ENCODE results near the gene ZNF319. TPM values are rescaled to one million over a fixed set of nuclear protein-coding genes. Genes with fewer than 3 reads are reported as not detected.

ZNF319 gene
- total RNA-seq (2014; rRNA removed; shearing (Covaris generic)): 1.7 and 1.9 TPM in 2 replicates
- polyA plus RNA-seq (2015; cell fraction: cytosol; rRNA removed): 9.3 and 16.2 TPM in 2 replicates
- 3.5 and 5.0 TPM in 2 replicates for polyA plus RNA-seq (2015; cell fraction: nucleus; rRNA removed)

DNA sequence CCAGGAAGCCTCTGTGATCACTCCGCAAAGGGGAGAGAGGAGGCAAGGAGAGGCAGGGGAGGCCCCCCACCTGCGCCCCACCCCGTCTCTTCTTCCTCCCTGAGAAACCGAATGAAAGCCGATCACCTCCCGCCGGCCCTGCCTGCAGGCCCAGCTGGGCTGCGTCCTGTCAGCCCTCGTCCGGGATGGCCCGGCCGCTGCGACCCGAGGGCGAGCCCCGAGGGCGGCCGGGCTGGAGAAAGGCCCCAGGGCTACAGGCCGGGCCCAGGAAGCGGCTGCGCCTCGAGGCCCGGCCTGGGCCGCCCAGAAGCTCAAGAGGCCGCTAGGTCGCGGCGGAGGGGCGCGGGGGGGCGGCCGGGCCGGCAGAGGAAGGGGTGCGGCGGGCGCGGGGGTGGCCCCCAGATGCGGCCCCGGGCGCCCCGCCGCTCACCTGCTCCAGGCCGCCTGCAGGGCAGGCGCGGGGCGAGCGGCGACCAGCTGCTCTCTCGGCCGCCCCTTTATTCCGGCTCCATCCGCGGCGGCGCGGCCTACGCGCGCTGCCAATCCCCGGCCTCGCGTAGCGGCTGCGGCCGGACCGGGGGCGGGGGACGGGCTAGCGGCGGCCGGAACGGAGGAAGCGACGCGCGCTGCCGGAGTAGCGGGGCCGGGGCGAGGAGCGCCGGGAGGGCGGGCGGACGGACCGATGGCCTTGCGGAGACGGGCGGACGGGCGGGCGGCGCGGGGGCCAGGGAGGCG, at the start of gene ZNF319:
Gene ZNF319 (minus strand): TSS at position 702 of the 735 bp plus-strand sequence. CDS start 2,407 bp downstream, outside the sequence.
- in situ Hi-C loops (cut with HindIII; ENCODE audit: low pct_unique_long_range_greater_than_20kb, low sequenced_read_pairs): no loop called here
- no peak for DNase-seq (ENCODE audit: low read depth, low spot score)

- in situ Hi-C loops (cut with HindIII; ENCODE audit: low pct_unique_long_range_greater_than_20kb, low sequenced_read_pairs): no loop called here
Measured at GRCh38 chr16:58049232-58050185, 49.0 kb upstream of the ZNF319 start.

DNA sequence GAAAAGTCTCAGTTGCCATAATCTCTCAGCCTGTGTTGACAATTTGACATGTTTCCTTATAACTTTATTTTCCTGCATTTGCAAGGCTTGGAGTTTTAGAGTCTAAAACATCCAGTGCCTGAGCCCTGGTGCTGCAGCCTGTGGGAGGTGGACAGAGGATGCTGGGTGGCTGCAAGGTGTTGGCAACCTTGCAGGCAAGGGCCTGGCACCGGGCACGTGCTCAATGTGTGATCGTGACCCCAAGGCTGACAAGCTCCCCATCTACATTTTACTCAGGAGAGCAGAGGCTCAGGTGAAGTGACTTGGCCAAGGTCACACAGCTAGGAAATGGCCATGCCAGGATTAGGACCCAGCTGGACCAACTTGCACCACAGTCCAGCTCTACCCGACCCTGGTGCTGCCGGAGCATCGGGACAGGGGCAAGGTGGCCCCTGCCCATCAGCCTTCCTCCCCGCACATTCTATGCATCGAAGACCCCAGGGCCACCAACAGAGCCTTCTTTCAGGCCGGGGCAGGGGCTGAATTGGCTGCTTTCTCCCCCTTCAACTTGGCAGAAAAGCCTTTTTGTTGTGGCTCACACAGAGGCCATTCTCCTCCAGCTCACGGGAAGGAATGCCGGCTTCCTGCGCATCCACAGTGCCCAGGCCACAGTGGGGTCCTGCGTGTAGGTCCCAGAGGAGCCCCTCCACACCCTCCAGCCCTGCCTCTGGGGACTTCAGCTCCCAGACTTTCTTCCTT, 48.2 kb upstream of the ZNF319 start:
- peak; percentile 62 for DNase-seq (ENCODE audit: low read depth, low spot score)
- in situ Hi-C loops (cut with HindIII; ENCODE audit: low pct_unique_long_range_greater_than_20kb, low sequenced_read_pairs): no loop called here

More at GRCh38 chr16:58049232-58050185, 49.0 kb upstream of the ZNF319 start:
- DNase-seq (ENCODE audit: low read depth, low spot score): peak; percentile 52

- in situ Hi-C loops (cut with HindIII; ENCODE audit: low pct_unique_long_range_greater_than_20kb, low sequenced_read_pairs): no loop called here
- no peak for DNase-seq (ENCODE audit: low read depth, low spot score)
Measured at GRCh38 chr16:58047557-58048348, 47.3 kb upstream of the ZNF319 start.

- in situ Hi-C loops (cut with HindIII; ENCODE audit: low pct_unique_long_range_greater_than_20kb, low sequenced_read_pairs): no loop called here
Measured at GRCh38 chr16:58046936-58047335, 46.5 kb upstream of the ZNF319 start.

GRCh38 chr16:58046054-58046881, 45.8 kb upstream of the ZNF319 start:
- DNase-seq (ENCODE audit: low read depth, low spot score): no peak
- in situ Hi-C loops (cut with HindIII; ENCODE audit: low pct_unique_long_range_greater_than_20kb, low sequenced_read_pairs): no loop called here

More at GRCh38 chr16:58046936-58047335, 46.5 kb upstream of the ZNF319 start:
- no peak for DNase-seq (ENCODE audit: low read depth, low spot score)

DNA sequence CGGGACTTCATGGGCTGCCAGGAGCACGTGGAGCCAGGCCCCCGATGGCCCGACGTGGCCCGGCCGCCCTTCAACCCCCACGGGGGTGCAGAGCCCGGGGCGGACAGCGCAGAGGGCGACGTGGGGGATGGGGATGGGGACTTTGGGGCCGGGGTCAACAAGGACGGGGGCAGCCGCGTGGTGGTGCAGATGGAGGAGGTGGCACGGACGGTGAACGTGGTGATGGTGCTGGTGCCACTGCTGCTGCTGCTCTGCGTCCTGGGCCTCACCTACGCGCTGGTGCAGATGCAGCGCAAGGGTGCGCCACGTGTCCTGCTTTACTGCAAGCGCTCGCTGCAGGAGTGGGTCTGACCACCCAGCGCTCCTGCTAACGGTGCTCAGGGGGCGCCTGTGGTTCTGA, 44.6 kb upstream of the ZNF319 start:
- in situ Hi-C loops (cut with HindIII; ENCODE audit: low pct_unique_long_range_greater_than_20kb, low sequenced_read_pairs): no loop called here
- no peak for DNase-seq (ENCODE audit: low read depth, low spot score)

- in situ Hi-C loops (cut with HindIII; ENCODE audit: low pct_unique_long_range_greater_than_20kb, low sequenced_read_pairs): no loop called here
- DNase-seq (ENCODE audit: low read depth, low spot score): no peak
Measured at GRCh38 chr16:58044266-58045019, 44.0 kb upstream of the ZNF319 start.

DNA sequence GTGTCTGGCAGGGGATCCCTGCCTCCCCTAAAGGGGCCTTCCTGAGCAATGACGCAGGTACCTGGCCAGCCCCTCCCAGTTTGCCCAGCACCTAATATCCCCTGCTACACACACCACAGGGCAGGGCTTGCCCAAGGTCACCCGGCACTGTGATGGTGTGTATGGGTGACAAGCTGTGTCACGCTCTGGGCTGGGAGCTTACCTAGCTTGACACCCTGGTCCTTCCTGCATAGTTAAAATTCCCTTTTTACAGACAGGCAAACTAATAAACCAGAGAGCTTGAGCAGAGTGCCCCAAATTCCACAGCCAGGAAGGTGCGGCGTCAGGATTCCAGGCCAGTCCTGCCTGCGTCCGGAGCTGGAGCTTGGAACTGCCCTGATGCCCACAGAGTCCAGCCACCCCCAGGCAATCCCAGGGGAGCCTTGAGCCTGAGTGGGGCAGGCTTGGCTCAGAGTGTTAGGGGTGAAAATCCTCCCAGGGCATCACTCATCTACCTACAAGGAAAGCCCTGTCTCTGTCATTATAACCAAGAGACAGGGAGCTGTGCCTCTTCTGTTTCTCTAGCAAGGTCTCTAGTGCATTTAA, 43.2 kb upstream of the ZNF319 start:
- in situ Hi-C loops (cut with HindIII; ENCODE audit: low pct_unique_long_range_greater_than_20kb, low sequenced_read_pairs): no loop called here
- no peak for DNase-seq (ENCODE audit: low read depth, low spot score)

DNA sequence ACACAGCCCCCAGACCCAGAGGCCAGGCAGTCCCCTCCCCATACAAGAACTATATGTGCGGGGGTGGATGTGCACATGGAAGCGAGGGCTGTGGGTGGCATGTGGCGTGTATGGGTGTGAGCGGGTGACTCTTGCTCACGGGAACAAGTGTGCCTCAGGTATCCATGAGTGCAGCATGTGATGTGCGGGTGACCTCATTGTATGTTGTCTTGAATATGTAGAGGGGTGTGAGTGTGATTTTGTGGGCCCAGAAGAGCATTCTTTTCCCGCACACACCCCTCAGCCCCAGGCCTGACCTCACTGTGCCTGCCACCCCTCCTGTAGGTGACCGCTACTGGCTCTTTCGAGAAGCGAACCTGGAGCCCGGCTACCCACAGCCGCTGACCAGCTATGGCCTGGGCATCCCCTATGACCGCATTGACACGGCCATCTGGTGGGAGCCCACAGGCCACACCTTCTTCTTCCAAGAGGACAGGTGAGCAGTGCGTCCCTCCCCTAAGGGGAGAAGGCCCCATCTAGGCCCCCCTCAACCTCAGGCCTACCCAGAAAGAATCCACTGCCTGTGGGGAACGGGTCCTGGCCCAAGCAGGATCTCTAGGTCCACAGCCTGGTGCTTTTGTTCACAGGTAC, 42.5 kb upstream of the ZNF319 start:
- no peak for DNase-seq (ENCODE audit: low read depth, low spot score)
- in situ Hi-C loops (cut with HindIII; ENCODE audit: low pct_unique_long_range_greater_than_20kb, low sequenced_read_pairs): no loop called here

- no peak for DNase-seq (ENCODE audit: low read depth, low spot score)
- in situ Hi-C loops (cut with HindIII; ENCODE audit: low pct_unique_long_range_greater_than_20kb, low sequenced_read_pairs): no loop called here
Measured at GRCh38 chr16:58042001-58042885, 41.8 kb upstream of the ZNF319 start.

GRCh38 chr16:58041628-58041955, 41.1 kb upstream of the ZNF319 start:
- no peak for DNase-seq (ENCODE audit: low read depth, low spot score)
- in situ Hi-C loops (cut with HindIII; ENCODE audit: low pct_unique_long_range_greater_than_20kb, low sequenced_read_pairs): no loop called here

DNA sequence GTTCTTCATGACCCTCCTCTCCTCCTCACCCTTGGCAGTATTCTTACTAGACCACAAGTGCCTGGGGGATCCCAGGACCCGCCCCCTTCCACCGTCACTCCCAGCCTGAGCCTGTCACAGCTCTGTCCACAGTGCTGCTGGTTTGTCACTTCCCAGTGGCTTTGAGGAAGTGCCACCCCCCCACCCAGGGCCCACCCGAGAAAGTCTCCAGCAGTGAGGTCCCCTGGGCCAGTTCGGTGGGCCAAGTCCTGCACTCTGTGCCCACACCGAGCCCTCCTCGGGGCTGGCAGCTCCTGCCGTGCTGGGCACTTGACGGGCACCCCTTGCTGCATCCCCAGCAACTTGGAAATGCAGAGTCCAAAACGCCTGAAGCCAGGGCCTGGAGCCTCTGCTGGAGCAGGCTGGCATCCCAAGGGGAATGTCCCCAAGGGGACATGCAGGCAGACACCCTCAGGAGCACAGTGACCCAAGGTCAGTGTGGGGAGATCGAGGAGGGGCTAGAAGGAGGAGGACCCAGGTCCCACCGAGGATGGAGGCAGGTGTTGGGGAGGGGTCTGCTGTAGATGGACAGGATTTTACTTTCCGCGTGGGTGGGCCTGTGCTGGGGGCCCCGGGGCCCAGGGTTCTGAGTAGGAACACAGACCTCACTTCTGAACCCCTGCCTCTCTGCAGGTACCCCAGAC, 40.6 kb upstream of the ZNF319 start:
- no peak for DNase-seq (ENCODE audit: low read depth, low spot score)
- in situ Hi-C loops (cut with HindIII; ENCODE audit: low pct_unique_long_range_greater_than_20kb, low sequenced_read_pairs): no loop called here

DNA sequence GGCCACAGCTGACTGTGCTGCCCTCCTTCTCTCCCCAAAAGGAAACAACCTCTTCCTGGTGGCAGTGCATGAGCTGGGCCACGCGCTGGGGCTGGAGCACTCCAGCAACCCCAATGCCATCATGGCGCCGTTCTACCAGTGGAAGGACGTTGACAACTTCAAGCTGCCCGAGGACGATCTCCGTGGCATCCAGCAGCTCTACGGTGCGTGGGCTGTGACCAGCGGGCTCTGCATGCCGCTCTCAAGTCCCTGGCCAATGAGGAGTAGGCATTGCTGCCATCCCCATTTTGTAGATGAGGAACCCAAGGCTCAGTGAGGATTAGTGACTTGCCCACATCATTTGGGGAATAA, 40.0 kb upstream of the ZNF319 start:
- DNase-seq (ENCODE audit: low read depth, low spot score): no peak
- in situ Hi-C loops (cut with HindIII; ENCODE audit: low pct_unique_long_range_greater_than_20kb, low sequenced_read_pairs): no loop called here

Measured in SK-MEL-5 (cell line).